Endothelial cell of umbilical vein (primary cell): ENCODE measurements around the gene DDR2. TPM values are rescaled to one million over a fixed set of nuclear protein-coding genes. Genes with fewer than 3 reads are reported as not detected.

ENCODE experiments used
- BruUV-seq: library from RNA; stranded (reverse); fragments of 400-500 nt; replicated peaks from 2 replicates; lab custom pipeline; 2021; lab: Mats Ljungman, UMichigan
- CTCF ChIA-PET: fragments of 300-600, 350-600 bp; sonication (Branson Sonifier 250); formaldehyde crosslinking; loops from one replicate; lab custom pipeline; 2021; ENCODE audit warnings: antibody characterized with exemption, inconsistent platforms; lab: Charles Lee
- POLR2A ChIA-PET: fragments of 300-600, 350-600 bp; sonication (Branson Sonifier 250); formaldehyde crosslinking; loops from one replicate; lab custom pipeline; 2021; ENCODE audit warnings: antibody characterized with exemption, inconsistent platforms; lab: Charles Lee
- DNase-seq: peaks from one replicate; pipeline ENCODE4 v3.0.0-alpha.2; 2011; ENCODE audit warnings: low read depth, low spot score
- FAIRE-seq: peaks from 2 replicates; lab custom pipeline; 2011; peaks lifted over from hg19 to GRCh38; lab: Jason Lieb, UNC
- H2AFZ ChIP-seq: 2 replicates; pipeline ENCODE4 v1.6.0; 2012; ENCODE audit warnings: low read depth, low read length, control low read depth, inconsistent platforms
- H3K27ac ChIP-seq: 2 replicates; pipeline ENCODE4 v1.5.1; 2011; ENCODE audit warnings: low read depth, mild to moderate bottlenecking, control low read depth, low read length, moderate library complexity; ENCODE audit not compliant: insufficient read depth
- H3K27me3 ChIP-seq, 2 experiments: 2 replicates each; pipeline versions ENCODE4 v1.6.0 to v1.6.1; 2011; ENCODE audit warnings: low read length in 2 of 2, mixed read lengths in 1 of 2; ENCODE audit not compliant: control insufficient read depth in 2 of 2, insufficient read depth in 2 of 2
- H3K36me3 ChIP-seq, 2 experiments: 2 replicates in 1 of 2; 3 replicates in 1 of 2; pipeline ENCODE4 v1.5.1; 2011; ENCODE audit warnings: low read length in 2 of 2, mild to moderate bottlenecking in 1 of 2, moderate library complexity in 1 of 2; ENCODE audit not compliant: control insufficient read depth in 2 of 2, insufficient read depth in 2 of 2; ENCODE audit errors: extremely low read depth in 1 of 2
- H3K4me1 ChIP-seq: 3 replicates; pipeline ENCODE4 v1.5.1; 2011; ENCODE audit warnings: mild to moderate bottlenecking, low read length; ENCODE audit not compliant: control insufficient read depth, insufficient read depth; ENCODE audit errors: extremely low read depth
- H3K4me2 ChIP-seq: 2 replicates; pipeline ENCODE4 v1.6.1; 2011; ENCODE audit warnings: low read length, control low read depth, mixed read lengths; ENCODE audit not compliant: insufficient read depth
- H3K4me3 ChIP-seq, 3 experiments: fragments of 200-600 bp in 1 of 3; sonication (generic), shearing (Covaris generic) in 1 of 3; replicated peaks in 1 of 3; 2 replicates each; pipeline ENCODE4 v1.5.1; 2011 to 2016; ENCODE audit warnings: control low read depth in 3 of 3, low read length in 3 of 3, mild to moderate bottlenecking in 2 of 3, inconsistent platforms in 1 of 3, low read depth in 1 of 3, moderate library complexity in 1 of 3; ENCODE audit not compliant: insufficient read depth in 1 of 3
- H3K79me2 ChIP-seq: 2 replicates; pipeline ENCODE4 v1.6.0; 2012; ENCODE audit warnings: low read length, inconsistent platforms; ENCODE audit not compliant: control insufficient read depth, insufficient read depth
- H3K9ac ChIP-seq: replicated peaks from 2 replicates; pipeline ENCODE3; 2011; ENCODE audit warnings: low read length, control low read depth; ENCODE audit not compliant: insufficient read depth; ENCODE audit errors: extremely low read depth
- H3K9me1 ChIP-seq: replicated peaks from 3 replicates; pipeline ENCODE4 v1.6.0; 2011; ENCODE audit warnings: mild to moderate bottlenecking, low read length; ENCODE audit not compliant: control insufficient read depth, insufficient read depth; ENCODE audit errors: extremely low read depth
- H3K9me3 ChIP-seq: replicated peaks from 2 replicates; pipeline ENCODE4 v1.5.1; 2012; ENCODE audit warnings: low read length, inconsistent platforms; ENCODE audit not compliant: control insufficient read depth, insufficient read depth
- H4K20me1 ChIP-seq: replicated peaks from 2 replicates; pipeline ENCODE3; 2011; ENCODE audit warnings: mild to moderate bottlenecking, low read length; ENCODE audit not compliant: control insufficient read depth, insufficient read depth; ENCODE audit errors: extremely low read depth
- EZH2 ChIP-seq: IDR thresholded peaks from 2 replicates; pipeline ENCODE4 v1.6.1; 2012; ENCODE audit warnings: borderline replicate concordance, low read depth, mild to moderate bottlenecking, moderate library complexity, low read length, inconsistent platforms; ENCODE audit not compliant: severe bottlenecking
- FOS ChIP-seq: IDR thresholded peaks from 2 replicates; pipeline ENCODE4 v1.6.1; 2011; ENCODE audit warnings: mild to moderate bottlenecking, low read length, moderate library complexity, borderline replicate concordance; ENCODE audit not compliant: insufficient read depth
- GATA2 ChIP-seq: IDR thresholded peaks from 2 replicates; pipeline ENCODE4 v1.7.0; 2011; ENCODE audit warnings: low read depth, mild to moderate bottlenecking, moderate library complexity, mixed read lengths, low read length; ENCODE audit not compliant: insufficient read length, insufficient read depth
- JUN ChIP-seq: IDR thresholded peaks from 2 replicates; pipeline ENCODE4 v1.6.1; 2011; ENCODE audit warnings: borderline replicate concordance, low read depth; ENCODE audit not compliant: insufficient read length, insufficient read depth
- MYC ChIP-seq: IDR thresholded peaks from one replicate; pipeline ENCODE4 v1.6.1; 2011; ENCODE audit warnings: mild to moderate bottlenecking, low read depth, low read length
- POLR2A ChIP-seq: IDR thresholded peaks from 2 replicates; pipeline ENCODE4 v1.6.1; 2012; ENCODE audit warnings: low read depth, mild to moderate bottlenecking, control low read depth, low read length
- POLR2AphosphoS5 ChIP-seq: IDR thresholded peaks from 2 replicates; pipeline ENCODE4 v1.6.1; 2012; ENCODE audit warnings: low read depth, mild to moderate bottlenecking, control low read depth, low read length, moderate library complexity; ENCODE audit not compliant: insufficient read depth
- dilution Hi-C: fragments of 300-500 bp; cut with MboI; formaldehyde crosslinking; loops from one replicate; pipeline ENCODE4 v1.15.0; 2019; ENCODE audit warnings: low sequenced_read_pairs; ENCODE audit not compliant: extremely low pct_ligation_motif_present
- intact Hi-C: fragments of 100-400 bp; cut with micrococcal nuclease; formaldehyde crosslinking; loops from one replicate; pipeline ENCODE4 v1.10.0; 2022
- polyA plus RNA-seq, 4 experiments: library from polyadenylated mRNA; depleted of rRNA in 3 of 4; stranded (reverse) in 3 of 4; unstranded in 1 of 4; fragments of >200 nt; gene quantifications; 2 replicates each; pipeline versions ENCODE4 v1.2.1 to v1.2.3, GENCODE V29; 2011 to 2012; ENCODE audit warnings: missing spikeins in 1 of 4
- total RNA-seq: library from RNA; stranded (reverse); gene quantifications from 2 replicates; pipeline ENCODE4 v1.2.3, GENCODE V29; 2021
- TF ChIP-seq, protein P1 (sequence below), 2 donors: IDR thresholded peaks; 1 replicate in 1 of 2; 2 replicates in 1 of 2; pipeline ENCODE4 v1.5.1; 2011; ENCODE audit warnings: low read length in 2 of 2, mild to moderate bottlenecking in 2 of 2, moderate library complexity in 2 of 2, control low read depth in 1 of 2, inconsistent platforms in 1 of 2, low read depth in 1 of 2; ENCODE audit not compliant: insufficient read depth in 1 of 2; ENCODE audit errors: extremely low read depth in 1 of 2
- TF ChIP-seq, protein P2 (sequence below): IDR thresholded peaks from 2 replicates; pipeline ENCODE4 v1.6.1; 2011; ENCODE audit not compliant: insufficient read depth, insufficient read length

DDR2 gene
- total and polyA plus RNA-seq, 2 donors (not counting 3 experiments of a cell fraction or from before 2014, with no cell fraction given) = 27.8 to 30.8 TPM

DNA sequence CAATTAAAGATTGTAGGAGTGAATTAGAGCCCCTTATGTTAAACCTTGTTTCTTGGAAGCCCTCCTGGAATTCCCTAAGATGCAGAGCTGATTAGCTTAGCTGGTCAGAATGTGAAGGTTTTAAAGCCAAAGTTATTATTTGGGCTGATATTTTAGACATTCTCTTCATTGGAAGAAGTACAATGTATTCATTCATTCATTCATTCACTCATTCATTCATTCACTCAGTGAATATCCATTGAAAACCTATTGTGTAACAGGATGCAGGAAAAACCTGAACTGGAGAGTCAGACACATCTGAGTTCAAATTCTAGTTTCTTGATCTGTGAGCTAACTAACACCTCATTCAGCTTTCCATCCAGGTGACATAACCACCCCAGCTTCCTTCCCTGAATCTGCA, 29.7 kb downstream of the DDR2 start:
- no peaks in the 10 kb centered on the region for H3K9me1 ChIP-seq
- no TSS peak for BruUV-seq
- no peak for DNase-seq
- no peaks in the 10 kb centered on the region for H4K20me1 ChIP-seq
- no peak overlapping the region for H3K9ac ChIP-seq
- no peaks in the 10 kb centered on the region for H3K27me3 ChIP-seq
- intact Hi-C loops = no loop called here
- H2AFZ ChIP-seq = no peak overlapping the region
- H3K4me2 ChIP-seq = no peak overlapping the region
- FAIRE-seq = no peak
- no peaks in the 10 kb centered on the region for H3K9me3 ChIP-seq
- H3K36me3 ChIP-seq = no peaks in the 10 kb centered on the region
- ChIA-PET CTCF (interaction anchor here (0.7 to 2.0 kb wide), 7 partner anchors 15 to 138 kb away, joined by 3 to 5 read pairs (median 3); partner anchors contain the start of gene DDR2), POLR2A (no interaction called here)
- no peak overlapping the region for H3K4me3 ChIP-seq
- peaks cover 9% of the 10 kb centered on the region for H3K79me2 ChIP-seq
- peaks cover 8% of the 10 kb centered on the region for H3K4me1 ChIP-seq
- dilution Hi-C loops = no loop called here
- TF ChIP-seq POLR2A = no peak
- no peak for TF ChIP-seq FOS
- TF ChIP-seq, protein P1, sequence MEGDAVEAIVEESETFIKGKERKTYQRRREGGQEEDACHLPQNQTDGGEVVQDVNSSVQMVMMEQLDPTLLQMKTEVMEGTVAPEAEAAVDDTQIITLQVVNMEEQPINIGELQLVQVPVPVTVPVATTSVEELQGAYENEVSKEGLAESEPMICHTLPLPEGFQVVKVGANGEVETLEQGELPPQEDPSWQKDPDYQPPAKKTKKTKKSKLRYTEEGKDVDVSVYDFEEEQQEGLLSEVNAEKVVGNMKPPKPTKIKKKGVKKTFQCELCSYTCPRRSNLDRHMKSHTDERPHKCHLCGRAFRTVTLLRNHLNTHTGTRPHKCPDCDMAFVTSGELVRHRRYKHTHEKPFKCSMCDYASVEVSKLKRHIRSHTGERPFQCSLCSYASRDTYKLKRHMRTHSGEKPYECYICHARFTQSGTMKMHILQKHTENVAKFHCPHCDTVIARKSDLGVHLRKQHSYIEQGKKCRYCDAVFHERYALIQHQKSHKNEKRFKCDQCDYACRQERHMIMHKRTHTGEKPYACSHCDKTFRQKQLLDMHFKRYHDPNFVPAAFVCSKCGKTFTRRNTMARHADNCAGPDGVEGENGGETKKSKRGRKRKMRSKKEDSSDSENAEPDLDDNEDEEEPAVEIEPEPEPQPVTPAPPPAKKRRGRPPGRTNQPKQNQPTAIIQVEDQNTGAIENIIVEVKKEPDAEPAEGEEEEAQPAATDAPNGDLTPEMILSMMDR (IDR thresholded peaks at IDR 0.05; ENCODE audit: extremely low read depth in 1 of 2, insufficient read depth in 1 of 2, low read depth in 1 of 2, low read length in 2 of 2) = no peak
- TF ChIP-seq GATA2 = no peak
- no peak for TF ChIP-seq EZH2
- no peak for TF ChIP-seq MYC
- TF ChIP-seq JUN = no peak
- TF ChIP-seq, protein P2, sequence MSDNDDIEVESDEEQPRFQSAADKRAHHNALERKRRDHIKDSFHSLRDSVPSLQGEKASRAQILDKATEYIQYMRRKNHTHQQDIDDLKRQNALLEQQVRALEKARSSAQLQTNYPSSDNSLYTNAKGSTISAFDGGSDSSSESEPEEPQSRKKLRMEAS = no peak
- no peak for TF ChIP-seq POLR2AphosphoS5
- H3K27ac ChIP-seq = no peak overlapping the region
